ENCODE data around the gene JAK1.

- no peak for TF ChIP-seq CTCF (conservative IDR thresholded peaks at IDR 0.05; ENCODE audit: low read depth in 2 of 2)
- no peak for TF ChIP-seq EZH2phosphoT487 (IDR thresholded peaks at IDR 0.05; ENCODE audit: unreplicated experiment)
These were observed 85.1 kb downstream of the JAK1 start for GRCh38 chr1:64881281-64881680.

Measured in GM23338 (cell line).